ELF-1 (cell line): ENCODE data around the gene PRKG1.
"Not testable (repeated sequence)": the region's sequence is repeated elsewhere in the genome, so short reads cannot be mapped to it uniquely, and the experiment has no call there.

Source experiments
- DNase-seq: peaks from one replicate; pipeline ENCODE4 v3.0.0-alpha.2; 2016; ENCODE audit warnings: low read depth, low spot score

PRKG1 gene

DNA sequence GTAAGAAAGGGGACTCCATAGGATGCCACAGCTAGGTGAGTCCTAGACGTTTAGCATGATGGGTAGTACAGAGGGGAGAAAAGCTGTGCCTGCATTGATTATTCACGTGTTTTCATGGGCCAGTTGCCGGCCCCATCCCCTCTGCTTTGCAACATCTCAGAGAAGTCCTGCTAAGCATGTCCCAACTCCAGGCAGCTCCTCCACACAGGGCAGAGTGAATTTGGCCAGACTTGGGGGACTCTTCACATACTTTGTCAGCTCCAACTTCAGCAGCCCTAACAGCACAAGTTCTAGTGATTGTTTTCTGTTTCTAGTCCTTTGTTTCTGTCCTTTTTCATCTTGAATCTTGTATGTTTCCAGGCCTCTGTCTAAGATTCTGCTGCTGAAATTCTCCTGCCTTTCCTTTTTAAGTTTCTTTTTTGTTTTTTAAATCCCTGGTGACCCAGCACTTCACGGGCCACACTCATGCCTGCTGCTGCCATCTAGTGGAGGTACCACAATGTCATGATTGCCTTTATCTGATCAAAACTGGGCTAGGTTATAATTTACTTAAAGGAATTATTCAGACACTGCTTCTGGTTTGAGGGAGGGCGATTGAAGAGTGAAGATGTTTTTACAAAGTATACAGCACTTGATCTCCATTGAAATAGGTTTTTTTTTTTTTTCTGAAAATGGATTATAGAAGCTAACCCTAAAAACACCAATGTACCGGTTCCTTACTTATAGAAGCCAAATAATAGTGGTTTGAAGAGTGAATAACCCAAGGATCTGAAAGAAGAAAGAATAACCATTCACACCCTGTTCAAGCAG is 348.2 kb downstream of the PRKG1 start:
- peak; percentile 43 for DNase-seq

DNA sequence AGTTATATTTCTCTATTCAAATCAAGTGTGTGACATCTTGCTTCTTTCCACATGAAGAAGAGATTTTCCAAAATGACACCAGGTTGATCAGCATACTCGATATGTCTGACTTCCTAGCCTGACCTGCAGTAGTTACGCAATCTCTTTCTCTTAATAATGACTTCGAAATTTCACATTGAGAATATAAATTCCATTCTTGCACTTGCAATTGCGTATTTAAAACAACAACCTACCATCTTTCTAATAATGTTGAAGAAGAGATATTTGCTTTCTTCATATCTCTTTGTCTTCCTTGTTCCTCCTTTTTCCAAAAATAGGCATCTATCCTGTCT is 348.8 kb downstream of the PRKG1 start:
- DNase-seq: no peak

DNA sequence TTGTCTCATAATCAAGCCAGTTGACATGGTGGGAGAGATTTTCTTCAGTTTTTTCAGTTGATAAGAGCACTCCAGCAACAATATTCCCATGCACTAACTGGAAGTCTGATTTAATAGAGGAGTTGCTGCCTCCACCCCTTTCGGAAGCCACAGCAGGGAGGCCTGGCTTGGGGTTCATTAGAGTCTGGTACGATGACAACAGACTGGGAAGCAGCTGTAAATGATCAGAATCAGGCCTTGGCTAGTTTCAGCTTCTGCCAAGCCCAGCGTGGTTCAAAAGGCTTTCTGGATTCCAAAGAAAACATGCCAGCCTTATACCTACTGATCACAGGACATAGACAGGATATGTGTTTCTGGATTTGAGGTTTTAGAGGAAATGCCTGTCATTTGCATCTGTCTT is 351.1 kb downstream of the PRKG1 start:
- no peak for DNase-seq

DNA sequence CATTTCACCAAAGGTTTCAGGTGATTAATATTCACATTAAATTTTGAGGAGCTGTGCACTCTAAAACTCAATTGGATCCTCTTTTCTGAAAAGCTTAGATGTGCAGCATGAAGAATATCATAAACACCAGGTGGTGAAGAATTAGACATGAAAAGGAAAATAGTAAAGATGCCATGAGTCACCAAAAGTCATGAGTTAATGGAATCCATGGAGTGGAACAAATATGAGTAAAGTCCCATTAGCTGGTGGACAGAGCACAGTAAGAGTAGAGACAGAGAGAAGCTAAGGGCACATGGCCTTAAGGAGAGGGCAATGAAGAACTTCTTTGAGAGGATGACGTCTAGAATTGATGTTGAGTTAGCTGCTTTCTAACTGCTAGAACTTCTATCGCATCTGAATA is 353.5 kb downstream of the PRKG1 start:
- no peak for DNase-seq

DNA sequence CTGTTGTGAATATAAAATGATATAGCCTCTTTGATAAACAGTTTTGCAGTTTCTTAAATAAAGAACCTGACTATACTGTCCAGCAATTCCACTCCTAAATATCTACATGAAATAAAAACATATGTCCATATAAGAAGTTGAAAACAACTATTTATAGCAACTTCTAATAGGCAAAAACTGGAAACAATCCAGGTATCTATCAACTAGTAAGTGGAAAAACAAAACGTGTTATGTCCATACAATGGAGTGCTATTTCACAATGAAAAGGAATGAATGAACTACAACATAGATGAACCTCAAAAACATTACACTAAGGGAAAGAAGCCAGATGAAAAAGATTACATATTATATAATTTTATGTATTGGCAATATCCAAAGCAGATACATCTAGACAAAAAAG is 356.2 kb downstream of the PRKG1 start:
- DNase-seq: no peak

DNA sequence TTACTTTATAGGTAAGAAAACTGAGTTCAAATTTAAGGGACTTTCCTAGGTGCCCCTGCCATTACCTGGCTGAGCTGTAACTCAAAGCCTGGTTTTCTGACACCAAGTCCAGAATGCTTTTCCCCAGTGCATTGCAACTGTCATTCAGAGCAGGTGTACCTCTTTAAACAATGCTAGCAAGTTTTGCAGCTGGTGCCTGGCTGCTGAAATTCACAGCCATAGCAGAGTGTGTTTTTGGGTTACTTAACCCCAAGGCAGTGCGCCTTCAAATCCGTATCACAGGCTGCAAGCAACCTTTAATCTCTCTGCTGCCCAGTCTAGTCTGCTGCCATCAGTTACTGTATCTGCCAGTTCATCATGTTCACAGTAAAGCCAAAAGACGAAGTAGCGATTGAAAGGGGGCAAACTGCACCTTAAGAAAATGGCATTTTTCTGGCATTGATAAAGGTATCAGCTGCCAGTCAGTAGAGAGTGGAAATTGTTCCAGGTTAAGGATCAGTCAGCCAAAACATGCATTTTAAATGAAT is 359.7 kb downstream of the PRKG1 start:
- DNase-seq: no peak

DNA sequence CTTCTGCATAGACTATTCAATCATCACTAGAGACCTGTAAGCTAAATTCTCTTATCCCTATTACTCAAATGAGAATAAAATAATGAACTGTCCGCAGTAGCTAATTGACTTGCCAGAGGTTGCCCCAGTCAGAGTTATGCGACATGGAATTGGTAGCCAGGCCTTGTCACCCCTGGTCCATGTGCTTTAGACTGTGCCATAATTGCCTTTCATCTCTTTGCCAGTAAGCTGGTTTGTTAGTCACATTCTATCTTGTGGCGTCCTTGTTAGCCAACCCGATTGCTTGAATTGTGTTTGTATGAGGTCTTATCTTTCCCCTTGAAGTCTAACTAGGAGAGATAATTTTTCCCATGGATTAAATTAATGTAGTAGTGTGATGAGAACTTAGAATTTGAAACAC is 362.5 kb downstream of the PRKG1 start:
- no peak for DNase-seq

DNA sequence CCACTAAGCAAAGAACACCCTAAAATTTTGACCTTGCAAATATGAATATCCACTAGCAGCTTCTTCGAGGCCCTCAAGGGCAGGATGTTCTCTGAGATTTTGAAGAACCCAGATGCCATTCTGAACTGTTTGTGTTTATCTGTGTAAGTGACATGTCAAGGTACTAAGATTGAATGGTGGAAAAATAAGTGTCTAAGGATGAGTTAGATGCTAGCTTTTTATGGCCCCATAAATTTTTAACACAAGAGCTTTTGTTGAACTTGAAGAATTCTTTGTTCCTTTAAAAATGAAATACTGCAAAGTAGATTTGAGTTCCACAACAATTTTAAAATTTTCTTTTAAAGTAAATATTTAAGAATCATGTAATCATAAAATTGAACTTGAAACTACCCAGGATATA is 365.4 kb downstream of the PRKG1 start:
- DNase-seq: no peak

DNA sequence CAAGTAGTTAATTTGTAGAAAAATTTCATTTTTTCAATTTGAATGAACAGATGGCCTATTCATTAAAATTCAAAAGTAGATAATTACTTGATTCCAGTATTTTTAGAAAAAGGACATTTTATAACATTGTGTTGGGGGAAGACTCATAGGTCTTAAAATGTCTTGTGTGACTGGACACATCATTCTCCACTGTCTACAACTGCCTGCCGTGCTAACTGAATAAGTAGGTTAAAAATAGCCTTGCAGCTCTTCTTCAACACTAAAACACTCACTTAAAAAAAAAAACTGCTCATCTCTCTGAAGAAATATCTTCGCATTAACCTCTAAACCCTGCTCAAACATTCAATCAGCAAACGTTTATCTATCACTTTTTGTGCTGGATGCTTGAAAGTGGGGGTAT is 371.3 kb downstream of the PRKG1 start:
- no peak for DNase-seq

DNA sequence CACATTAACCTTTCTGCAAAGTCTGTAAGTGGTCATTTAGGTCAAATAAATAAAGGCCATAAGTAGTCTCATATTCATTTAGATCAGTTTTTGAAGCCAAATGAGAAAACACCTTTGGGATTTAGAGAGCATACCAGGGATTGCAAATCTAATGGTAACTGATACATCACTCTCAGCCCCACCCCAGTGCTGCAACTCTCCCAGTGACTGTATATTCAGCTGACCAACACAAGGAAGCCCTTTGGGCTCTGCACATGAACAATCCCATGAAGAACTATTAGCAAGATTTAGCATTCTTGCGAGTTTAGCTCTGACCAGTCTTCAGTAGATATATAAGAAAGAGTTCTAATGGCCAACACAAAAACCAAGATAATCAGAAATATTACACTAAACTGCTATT is 372.8 kb downstream of the PRKG1 start:
- DNase-seq: no peak

DNA sequence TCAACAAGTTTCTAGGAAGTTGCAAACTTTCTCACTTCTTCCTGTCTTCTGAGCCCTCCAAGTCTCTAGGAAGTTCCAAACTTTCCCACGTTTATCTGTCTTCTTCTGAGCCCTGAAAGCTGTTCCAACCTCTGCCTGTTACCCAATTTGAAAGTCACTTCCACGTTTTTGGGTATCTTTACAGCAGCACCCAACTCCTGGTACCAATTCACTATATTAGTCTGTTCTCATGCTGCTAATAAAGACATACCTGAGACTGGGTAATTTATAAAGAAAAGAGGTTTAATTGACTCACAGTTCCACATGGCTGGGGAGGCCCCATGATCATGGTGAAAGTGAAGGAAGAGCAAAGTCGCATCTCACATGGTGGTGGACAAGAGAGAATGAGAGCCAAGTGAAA is 381.5 kb downstream of the PRKG1 start:
- DNase-seq: not testable (repeated sequence)

DNA sequence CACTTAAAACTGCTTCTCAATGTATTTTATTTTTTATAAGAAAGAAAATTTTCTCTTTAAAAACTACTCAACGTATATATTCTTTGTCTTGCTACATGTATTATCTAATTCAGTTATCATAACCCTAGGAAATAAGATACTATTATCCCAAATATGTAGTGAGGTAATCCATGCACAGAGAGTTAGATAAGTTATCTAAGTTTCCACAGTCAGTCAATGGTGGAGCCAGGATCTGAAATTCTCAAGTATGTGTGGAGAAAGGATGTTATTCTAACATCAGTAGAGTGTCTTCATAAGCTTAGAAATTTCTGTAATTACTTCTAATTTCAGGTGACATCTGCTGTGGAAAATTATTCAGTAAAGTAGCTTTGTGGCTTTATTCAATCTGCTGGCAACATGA is 385.2 kb downstream of the PRKG1 start:
- no peak for DNase-seq

DNA sequence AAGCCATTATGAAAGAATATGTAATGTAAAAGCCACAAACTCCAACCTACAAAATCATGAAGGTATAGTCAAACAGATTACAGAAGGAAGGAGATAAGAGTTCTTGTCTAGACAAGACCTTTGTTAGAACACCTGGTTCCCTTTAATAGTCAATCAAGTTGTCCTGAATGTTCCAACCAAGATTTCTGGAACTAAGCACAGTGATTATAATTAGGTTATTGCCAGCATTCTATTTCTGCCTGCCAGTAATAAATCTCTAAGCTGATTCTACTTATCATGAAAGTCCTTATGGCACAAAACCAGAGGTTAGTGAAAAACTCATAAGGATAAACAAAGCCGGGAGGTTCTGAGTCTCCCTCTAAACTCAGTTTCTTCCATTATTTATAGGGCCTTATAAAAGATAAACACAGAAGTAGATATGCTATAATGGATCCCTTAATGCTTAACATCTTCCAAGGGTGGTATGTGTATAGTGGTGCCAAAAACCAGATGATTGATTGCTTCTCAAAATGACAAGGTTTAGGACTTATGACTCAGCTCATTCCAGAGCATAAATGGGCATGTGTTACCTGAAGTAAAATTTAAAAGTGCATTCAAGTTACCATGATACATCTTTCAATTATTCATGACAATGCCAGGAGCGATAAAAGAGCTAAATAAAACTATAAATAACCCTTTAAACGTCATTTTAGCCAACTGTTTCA is 387.9 kb downstream of the PRKG1 start:
- DNase-seq: no peak

DNA sequence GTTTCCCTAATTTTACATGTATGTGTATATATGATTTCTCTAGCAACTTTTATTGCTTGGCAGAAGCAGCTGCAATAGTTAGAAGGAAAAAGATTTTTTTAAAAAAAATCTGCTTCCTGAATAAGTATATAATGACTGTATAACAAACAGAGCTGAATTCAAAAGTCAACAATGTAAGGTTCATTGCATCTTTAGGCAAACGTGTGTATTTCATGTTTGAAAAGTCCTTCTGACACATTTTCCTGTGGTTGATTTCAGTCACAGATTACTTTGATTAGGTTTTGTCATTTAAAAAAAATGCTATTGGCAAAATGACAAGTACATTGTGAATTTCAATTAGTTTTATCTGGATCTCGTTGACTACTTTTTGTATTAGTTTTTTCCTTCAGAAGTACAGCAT is 394.1 kb downstream of the PRKG1 start:
- DNase-seq: no peak

DNA sequence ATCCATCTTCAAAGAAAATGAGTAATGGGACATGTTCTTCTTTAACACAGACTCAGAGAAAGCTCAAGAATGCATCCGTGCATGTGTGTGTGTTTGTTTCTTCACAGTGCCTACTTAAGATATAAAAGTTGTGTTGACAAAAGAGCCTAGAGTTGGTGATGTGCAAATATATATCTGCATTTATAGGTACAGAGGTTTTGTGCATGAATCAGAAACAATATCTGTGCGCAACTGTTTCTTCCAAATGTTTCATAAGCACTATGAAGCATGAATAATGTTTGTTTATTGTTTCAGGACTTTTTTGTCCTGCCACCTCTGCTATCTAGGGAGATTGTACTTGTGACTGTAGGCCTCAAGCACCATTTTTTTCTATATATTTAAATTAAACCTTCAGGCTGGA is 395.4 kb downstream of the PRKG1 start:
- no peak for DNase-seq

DNA sequence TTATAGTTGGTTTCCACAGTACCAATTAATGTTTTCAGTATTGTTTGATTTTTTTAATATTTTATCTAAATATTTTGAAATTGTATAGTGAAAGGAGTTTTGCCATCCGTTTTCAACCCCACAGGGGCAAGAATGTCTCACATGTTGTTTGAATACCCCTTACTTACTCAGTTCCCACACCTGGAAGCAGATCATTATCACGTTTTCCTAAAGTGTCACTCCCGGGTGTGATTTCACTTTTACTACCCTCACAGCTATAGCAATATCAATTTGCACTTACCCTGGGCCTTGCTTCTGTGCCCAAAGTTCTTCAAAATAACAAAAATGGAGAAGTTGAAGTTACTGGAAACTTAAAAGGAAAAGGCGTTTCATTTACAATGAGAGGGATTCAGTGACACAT is 397.0 kb downstream of the PRKG1 start:
- DNase-seq: no peak

DNA sequence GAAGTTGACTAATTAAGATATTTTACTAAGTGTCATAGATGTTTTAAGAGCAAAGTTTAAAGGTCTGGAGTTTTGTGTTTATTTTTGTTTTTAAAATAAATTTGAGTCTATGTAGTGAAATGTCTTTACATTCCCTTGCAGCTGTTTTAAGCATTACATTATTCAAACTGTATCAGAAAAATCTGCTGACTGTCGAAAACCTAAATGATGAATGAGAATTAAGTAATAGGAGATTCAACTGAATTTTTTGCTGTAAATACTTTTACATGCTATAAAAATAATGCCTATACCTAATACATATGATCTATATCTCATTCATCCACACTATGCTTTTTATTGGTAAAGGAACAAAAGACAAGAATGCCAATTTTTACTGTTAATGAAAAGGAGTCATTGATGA is 397.9 kb downstream of the PRKG1 start:
- DNase-seq: no peak

DNA sequence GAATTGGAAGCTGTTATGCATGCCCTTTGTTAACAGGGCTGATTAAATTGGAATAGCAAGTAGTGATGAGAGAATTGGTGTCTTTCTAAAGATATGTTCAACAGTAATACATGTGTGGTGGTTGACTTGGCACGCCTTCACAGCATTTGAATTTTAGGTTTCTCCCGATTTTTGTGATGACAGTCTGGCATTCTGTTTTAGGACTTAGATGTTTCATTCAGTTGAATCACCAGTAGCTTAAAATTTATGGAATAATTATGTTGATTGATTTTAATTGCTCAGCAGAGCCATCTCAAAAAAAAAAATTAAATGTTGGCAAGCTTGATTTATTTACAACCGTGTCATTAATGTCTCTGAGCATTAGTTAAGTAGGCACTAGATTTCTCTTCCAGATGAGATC is 405.4 kb downstream of the PRKG1 start:
- DNase-seq: no peak

DNA sequence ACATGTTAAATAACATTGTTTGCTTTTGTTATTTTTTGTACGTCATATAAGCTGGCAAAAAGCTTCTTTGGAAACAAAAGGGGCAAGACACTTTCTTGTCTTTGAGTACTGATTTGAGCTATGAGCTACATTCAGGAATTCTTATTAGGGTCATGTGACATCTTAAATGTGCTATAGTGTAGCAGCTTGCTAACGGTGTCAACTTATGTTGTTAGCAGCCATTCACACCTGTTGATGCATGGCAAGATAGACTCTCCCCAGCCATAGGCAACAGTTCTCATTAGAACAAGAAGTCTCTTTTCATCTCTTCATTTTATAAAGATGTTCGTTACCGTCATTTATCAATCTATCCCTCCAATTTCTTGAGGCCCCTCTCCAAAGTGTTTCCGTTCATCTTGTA is 411.4 kb downstream of the PRKG1 start:
- DNase-seq: no peak

DNA sequence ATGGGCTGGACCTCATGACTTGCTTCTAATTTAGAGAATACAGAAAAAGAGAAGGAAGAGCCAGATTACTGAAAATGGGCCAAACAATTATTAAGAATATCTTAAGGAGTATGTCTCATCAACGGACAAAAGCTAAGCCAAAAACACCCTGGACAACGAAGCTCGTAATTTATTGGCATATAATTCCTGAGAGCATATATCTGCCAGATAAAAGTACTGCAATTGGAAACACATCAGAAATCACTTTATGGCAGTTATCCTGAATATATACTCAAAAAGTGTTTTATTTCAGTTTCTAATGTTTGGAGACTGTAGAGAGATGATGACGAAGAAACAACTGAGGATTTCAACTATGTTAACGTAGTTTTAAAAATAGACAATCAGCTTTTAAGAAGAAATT is 413.3 kb downstream of the PRKG1 start:
- DNase-seq: no peak

DNA sequence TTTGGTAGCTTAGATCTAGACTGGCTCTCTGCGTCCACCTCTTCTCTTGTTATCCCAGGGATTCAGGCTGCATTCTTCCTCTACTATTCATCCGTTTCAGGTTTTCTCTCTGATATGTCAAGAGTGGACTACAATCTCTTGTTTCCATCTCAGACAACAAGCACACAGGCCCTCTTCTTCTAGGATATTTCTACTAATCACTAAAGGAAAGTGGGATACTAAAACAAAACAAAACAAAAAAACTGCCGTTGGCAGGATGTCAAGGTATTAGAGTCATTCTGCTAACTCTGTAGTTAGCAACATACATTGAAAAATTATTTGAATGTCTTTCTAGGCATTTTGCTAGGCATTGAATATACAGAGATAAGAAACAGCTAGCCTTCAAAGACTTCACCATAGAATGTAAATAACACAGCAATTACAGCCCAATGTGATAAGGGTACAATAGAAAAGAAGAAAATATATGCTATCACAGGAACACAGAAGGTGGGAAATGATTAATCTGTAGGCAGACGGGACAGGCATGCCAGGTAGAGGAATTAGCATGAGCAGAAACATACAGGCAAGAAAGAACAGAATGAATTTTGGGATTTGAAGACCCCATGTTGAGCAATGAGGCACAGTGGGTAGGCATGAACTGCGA is 414.6 kb downstream of the PRKG1 start:
- DNase-seq: no peak

DNA sequence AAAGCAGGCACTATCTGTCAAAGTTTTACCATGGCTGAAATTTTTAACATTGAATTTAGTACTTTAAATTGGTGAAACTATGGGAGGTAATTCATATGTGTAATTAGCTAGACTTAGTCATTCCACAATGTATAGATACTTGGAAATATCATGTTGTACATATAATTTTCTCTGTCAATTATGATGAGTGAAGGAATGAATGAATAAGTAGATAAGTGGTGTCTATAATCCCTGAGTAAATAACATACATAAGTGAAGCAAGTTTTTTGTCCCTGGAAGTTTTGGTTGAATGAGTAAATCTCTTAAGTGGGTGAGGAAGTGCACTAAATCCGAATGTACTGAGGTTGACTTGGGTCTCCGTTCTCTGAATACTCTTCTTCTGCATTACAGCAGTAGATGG is 424.1 kb downstream of the PRKG1 start:
- DNase-seq: no peak

DNA sequence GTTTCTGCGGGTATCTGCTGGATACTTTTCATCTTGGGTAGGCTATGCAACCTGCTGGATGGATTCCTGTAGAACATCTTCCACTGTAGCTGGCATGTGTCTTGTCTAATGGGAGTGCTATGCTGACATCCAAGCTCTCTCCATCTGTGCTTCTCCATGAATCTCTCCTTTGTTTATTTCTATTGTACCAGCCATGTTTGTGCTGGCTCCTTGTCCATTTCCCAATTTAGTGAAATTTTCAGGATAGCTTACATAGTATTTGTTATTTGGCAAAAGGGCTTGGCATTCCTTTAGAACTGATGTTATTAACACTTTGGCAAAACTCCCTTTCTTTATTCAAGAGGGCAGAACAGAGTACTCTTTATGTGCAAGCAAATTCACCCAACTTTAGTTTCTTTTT is 427.1 kb downstream of the PRKG1 start:
- DNase-seq: no peak
